Stimulated activated naive CD4-positive, alpha-beta T cell treated with Interleukin-2 at 50 U/mL for 16 hours (primary cell): ENCODE measurements around the gene MYOT.
"Not testable (repeated sequence)": the region's sequence is repeated elsewhere in the genome, so short reads cannot be mapped to it uniquely, and the experiment has no call there.

Source experiments
- DNase-seq: peaks from one replicate; lab custom pipeline; 2025; lab: John Stamatoyannopoulos, UW

MYOT gene

GRCh38 chr5:137867664-137868063 is at the start of gene MYOT:
Gene MYOT, plus strand, starts transcription at chr5:137867860. Its CDS starts 2,792 bp downstream, at chr5:137870652.
- no peak for DNase-seq

DNA sequence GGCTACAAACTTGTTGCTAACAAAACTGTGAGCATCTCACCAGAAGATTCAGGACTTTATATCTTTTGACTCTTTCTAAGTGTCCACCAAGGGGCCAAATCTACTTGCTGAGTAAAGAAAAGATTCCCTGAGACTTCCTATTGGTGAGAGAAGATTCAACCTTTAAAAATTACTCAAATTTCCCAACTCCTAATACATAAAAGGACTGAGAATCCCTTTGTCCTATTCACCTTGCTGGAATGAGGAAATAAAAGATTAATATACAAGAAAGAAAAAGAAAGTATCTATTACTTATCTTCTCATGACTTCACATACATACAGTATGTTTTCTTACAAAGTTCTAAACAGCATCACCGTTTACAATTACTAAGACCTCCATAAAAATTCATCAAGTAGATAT is 47.9 kb upstream of the MYOT start:
- no peak for DNase-seq

DNA sequence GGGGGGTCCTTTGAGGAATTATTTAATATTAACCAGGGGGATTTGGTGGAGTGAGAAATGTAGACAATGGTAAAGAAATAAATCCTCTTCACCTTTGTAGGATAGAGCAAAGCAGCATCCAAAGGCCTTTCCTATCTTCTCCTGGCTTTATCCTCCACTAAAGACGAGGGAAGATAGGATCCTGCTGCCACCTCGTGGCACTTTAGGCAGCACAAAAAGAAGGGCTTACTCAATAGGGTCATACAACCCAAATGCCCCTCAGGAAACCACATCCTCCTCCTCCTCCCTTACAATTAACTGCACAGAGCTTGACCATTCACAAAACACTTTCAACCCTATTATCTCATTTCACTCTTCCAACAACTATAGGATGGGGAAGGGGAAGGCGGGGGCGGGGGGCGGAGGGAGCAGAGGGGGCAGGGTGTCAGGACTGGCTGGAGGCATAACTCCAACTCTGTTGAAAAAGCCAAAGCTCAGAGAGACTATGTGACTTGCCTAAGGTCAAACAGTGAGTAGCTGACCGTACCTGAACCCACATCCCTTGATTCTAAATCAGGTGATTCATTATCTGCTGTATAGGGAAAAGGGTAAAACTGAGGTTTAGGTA is 45.4 kb upstream of the MYOT start:
- no peak for DNase-seq

GRCh38 chr5:137822984-137823383 is 44.7 kb upstream of the MYOT start:
- no peak for DNase-seq

DNA sequence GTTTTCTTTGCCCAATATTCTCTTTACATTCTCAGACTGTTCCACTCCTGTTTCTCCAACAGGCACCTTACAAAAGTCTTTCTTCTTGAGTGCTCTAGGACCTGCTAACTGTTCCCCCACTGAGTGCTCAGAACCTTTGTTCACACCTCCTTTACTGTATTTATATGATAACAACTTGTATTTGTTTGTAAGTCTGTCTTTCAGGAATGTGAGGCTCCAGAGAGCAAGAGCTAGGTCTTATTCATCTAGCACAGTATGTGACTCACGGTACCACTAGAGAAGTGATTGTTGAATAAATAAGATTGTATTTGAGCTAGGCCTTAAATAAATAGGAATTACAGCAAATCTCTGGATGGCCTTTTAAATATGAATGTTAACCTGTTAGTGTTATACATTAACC is 42.5 kb upstream of the MYOT start:
- DNase-seq: no peak

- no peak for DNase-seq
These were observed 41.6 kb upstream of the MYOT start for GRCh38 chr5:137826067-137826466.

DNA sequence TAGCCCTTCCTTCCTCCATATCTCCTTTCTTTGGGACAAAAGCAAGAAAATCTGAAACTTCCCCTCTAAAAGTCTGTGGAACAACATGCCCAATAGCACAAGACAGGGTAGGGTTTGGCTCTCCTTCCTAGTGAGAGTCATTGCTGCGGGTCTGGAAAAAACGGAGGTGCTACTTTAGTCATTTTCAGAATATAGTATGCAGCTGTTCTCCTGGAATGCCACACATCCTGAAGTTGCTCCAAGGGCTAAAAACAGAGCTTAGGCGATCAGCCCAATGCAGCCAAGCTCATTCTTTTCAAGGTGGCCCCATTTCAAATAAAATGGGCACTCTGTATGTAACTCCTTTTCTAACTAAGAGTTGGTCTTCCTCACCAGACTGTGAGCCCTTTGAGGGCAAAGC is 39.5 kb upstream of the MYOT start:
- DNase-seq: no peak

- no peak for DNase-seq
These were observed 39.0 kb upstream of the MYOT start for GRCh38 chr5:137828664-137829063.

DNA sequence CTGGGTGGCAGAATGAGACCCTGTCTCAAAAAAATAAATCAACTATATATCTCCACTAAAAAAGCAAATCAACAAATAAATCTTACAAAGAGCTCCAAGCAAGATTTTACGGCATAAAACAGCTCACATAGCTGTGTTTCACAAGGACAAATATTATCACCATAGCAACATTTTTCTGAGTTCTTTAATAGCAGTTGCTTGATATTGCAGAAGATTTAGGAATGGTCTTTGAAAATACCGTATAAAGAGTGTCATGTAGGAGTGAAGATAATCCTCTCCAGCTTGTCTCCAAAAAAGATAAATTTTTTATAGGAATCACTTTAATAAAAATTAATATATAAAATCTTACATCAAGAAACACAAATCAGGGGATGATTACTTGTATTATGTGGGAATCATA is 36.6 kb upstream of the MYOT start:
- no peak for DNase-seq

- DNase-seq: no peak
These were observed 36.1 kb upstream of the MYOT start for GRCh38 chr5:137831526-137831925.

GRCh38 chr5:137832416-137832815 is 35.2 kb upstream of the MYOT start:
- DNase-seq: no peak

GRCh38 chr5:137833463-137833862 is 34.2 kb upstream of the MYOT start:
- no peak for DNase-seq

GRCh38 chr5:137834498-137835049 is 33.1 kb upstream of the MYOT start:
- DNase-seq: no peak

DNA sequence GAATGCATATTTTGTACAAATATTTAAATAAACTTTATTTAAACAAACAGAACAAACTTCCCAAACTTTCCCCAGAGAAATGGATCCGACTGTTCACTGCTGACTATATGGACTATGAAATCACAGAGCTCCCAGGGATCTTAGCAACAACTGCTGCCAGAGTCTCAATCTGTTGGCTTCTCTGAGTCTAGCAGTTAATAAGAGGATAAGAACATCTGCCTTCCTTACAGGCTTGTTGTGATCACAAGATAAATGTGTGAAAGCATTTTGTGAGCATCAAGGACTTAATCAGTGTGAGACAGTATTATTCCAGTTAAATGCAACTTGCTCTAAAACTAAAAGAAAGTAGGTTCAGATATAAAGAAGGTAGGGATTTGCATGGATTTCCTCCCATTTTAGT is 31.4 kb upstream of the MYOT start:
- DNase-seq: no peak

DNA sequence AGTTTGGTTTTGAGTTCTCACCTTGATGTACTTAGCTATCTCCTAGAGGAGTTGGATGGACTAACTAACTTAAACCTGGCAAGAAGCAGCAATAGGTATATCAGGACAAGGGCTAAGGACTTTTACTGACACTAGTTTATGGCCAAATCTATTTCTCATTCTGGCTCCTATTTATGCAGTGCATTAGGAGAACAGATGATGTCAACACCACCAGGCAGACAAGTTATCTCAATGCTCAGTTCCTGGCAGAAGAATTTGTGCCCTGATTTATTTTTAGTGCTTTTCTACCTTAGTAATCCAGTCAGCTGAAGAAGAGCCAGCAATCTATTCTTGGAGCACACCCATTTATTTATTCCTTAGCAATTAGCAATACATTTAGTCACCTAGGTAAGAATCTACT is 30.7 kb upstream of the MYOT start:
- no peak for DNase-seq

- no peak for DNase-seq
These were observed 29.9 kb upstream of the MYOT start for GRCh38 chr5:137837491-137838394.

- DNase-seq: no peak
These were observed 28.7 kb upstream of the MYOT start for GRCh38 chr5:137838976-137839375.

- no peak for DNase-seq
These were observed 25.4 kb upstream of the MYOT start for GRCh38 chr5:137842296-137842695.

DNA sequence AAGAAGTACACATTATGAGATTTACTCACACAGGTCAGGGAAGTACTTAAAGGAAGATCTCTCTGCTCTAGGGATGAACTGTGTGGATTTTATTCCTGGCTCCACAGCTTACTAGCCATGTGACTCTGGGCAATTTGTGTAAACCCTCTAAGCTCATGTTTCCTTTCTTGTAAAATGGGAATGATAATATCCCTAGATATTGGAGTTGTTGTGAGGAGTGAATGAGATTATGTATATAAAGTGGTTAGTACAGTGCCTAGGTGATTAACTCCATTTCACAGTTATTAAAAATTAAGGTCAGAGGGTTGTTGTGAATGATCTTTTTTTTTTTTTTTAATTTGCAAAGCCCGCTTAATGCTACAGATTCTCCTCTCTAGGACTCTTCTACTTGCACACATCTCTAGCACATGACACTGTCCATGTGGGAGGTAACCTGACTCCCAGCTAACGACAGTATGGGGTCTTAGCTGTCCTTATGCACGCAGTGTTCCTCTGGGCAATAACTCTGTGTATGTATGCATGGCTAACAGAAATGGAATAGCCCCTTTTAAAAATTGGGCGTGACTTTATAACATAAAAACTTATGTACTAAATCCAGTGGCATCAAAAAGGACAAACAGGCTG is 23.9 kb upstream of the MYOT start:
- no peak for DNase-seq

GRCh38 chr5:137845472-137845871 is 22.2 kb upstream of the MYOT start:
- no peak for DNase-seq

GRCh38 chr5:137847687-137848086 is 20.0 kb upstream of the MYOT start:
- no peak for DNase-seq

DNA sequence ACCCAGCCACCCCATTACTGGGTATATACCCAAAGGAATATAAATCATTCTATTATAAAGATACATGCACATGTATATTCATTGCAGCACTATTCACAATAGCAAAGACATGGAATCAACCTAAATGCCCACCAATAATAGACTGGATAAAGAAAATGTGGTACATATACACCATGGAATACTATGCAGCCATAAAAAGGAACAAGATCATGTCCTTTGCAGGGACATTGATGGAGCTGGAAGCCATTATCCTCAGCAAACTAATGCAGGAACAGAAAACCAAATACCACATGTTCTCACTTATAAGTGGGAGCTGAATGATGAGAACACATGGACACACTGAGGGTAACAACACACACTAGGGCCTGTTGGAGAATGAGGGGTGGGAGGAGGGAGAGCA is 14.5 kb upstream of the MYOT start:
- DNase-seq: not testable (repeated sequence)

- DNase-seq: no peak
These were observed 11.5 kb upstream of the MYOT start for GRCh38 chr5:137856201-137856600.
